Stimulated activated CD8-positive, alpha-beta memory T cell treated with anti-CD3 and anti-CD28 coated beads, Interleukin-15, amount 100 ng/mL, for 24 hours (primary cell): Measurements from ENCODE around the gene GABRG2.
"Not testable (repeated sequence)": the region's sequence is repeated elsewhere in the genome, so short reads cannot be mapped to it uniquely, and the experiment has no call there.

Source experiments
- DNase-seq: peaks from one replicate; pipeline ENCODE4 v3.0.0-alpha.2; 2020; ENCODE audit warnings: low read depth

Gene GABRG2

GRCh38 chr5:162067655-162068411, at the start of gene GABRG2:
TSS of gene GABRG2 (plus strand) at chr5:162067773. CDS start at chr5:162068000, 227 bp downstream.
- DNase-seq: no peak

GRCh38 chr5:162025312-162025711, 42.3 kb upstream of the GABRG2 start:
- DNase-seq: no peak

GRCh38 chr5:162026803-162027202, 40.8 kb upstream of the GABRG2 start:
- DNase-seq: no peak

GRCh38 chr5:162037431-162037830, 30.1 kb upstream of the GABRG2 start:
- DNase-seq: no peak

GRCh38 chr5:162047279-162047678, 20.3 kb upstream of the GABRG2 start:
- no peak for DNase-seq

- DNase-seq: no peak
These were observed 14.9 kb upstream of the GABRG2 start for GRCh38 chr5:162052676-162053075.

GRCh38 chr5:162055095-162055494, 12.5 kb upstream of the GABRG2 start:
- DNase-seq: not testable (repeated sequence)

GRCh38 chr5:162067162-162067561, 411 bp upstream of the GABRG2 start:
- DNase-seq: no peak

- no peak for DNase-seq
These were observed 839 bp downstream of the GABRG2 start for GRCh38 chr5:162068412-162068811.

GRCh38 chr5:162068936-162069335, 1.4 kb downstream of the GABRG2 start:
- DNase-seq: no peak

GRCh38 chr5:162078805-162079204, 11.2 kb downstream of the GABRG2 start:
- DNase-seq: no peak

GRCh38 chr5:162091336-162091735, 23.8 kb downstream of the GABRG2 start:
- DNase-seq: no peak

- no peak for DNase-seq
These were observed 28.9 kb downstream of the GABRG2 start for GRCh38 chr5:162096448-162096847.

GRCh38 chr5:162107591-162107990, 40.0 kb downstream of the GABRG2 start:
- no peak for DNase-seq

GRCh38 chr5:162119801-162120200, 52.2 kb downstream of the GABRG2 start:
- DNase-seq: no peak

- DNase-seq: no peak
These were observed 60.5 kb downstream of the GABRG2 start for GRCh38 chr5:162128117-162128516.

GRCh38 chr5:162132348-162132747, 64.8 kb downstream of the GABRG2 start:
- DNase-seq: no peak

- DNase-seq: no peak
These were observed 71.6 kb downstream of the GABRG2 start for GRCh38 chr5:162139190-162139589.

GRCh38 chr5:162154242-162154641, 86.7 kb downstream of the GABRG2 start:
- no peak for DNase-seq

- no peak for DNase-seq
These were observed 92.8 kb downstream of the GABRG2 start for GRCh38 chr5:162160401-162160800.

- no peak for DNase-seq
These were observed 96.1 kb downstream of the GABRG2 start for GRCh38 chr5:162163663-162164062.

- DNase-seq: no peak
These were observed 106.9 kb downstream of the GABRG2 start for GRCh38 chr5:162174358-162174974.

- no peak for DNase-seq
These were observed 119.8 kb downstream of the GABRG2 start for GRCh38 chr5:162187371-162187770.

- DNase-seq: no peak
These were observed 122.1 kb downstream of the GABRG2 start for GRCh38 chr5:162189719-162190118.
